HL-60/S4 treated with retinoic acid at 250 ng/mL for 4 days and 3 days (cell line): ENCODE data around the gene ZNF318.
"Not testable (repeated sequence)": the region's sequence is repeated elsewhere in the genome, so short reads cannot be mapped to it uniquely, and the experiment has no call there.

Source experiments
- in situ Hi-C: fragments of 300-500 bp; cut with MboI; formaldehyde crosslinking; loops from 2 replicates; pipeline ENCODE4 v1.7.0; 2022; ENCODE audit warnings: low sequenced_read_pairs

Gene ZNF318

GRCh38 chr6:43386492-43386891 lies 17.0 kb upstream of the ZNF318 start:
- in situ Hi-C loops = no loop called here

DNA sequence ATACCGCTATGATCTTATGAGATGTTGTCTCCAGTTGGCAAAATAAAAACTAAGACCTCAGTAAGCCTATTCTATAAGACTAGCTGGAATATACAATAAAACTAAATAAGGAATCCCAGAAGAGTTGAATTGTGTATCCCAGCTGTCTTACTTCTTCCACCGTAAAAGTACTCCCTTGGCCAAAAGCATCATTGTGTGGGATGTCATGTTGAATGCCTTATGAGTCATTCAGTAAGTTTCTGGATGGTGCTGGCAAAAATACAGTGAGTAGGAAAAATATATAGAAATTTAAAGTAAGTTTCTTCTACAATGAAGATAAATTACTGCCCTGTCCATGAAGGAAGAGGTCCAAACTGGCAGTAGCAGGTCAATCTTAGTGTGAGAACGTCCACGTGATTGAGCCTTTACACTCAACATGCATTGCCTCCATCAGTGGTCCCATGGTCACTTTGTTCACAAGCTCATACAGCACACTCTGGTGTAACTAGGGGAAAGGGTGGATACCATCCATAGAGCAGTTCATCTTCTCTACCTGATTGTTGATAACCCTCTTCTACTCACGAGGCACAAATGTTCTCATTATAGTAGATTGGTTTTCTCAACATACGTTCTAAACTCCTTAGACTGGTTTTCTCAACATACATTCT lies 13.7 kb upstream of the ZNF318 start:
- in situ Hi-C loops = no loop called here

GRCh38 chr6:43380858-43381257 lies 11.4 kb upstream of the ZNF318 start:
- in situ Hi-C loops = not testable (repeated sequence)

- in situ Hi-C loops = no loop called here
These were observed 9.2 kb upstream of the ZNF318 start for GRCh38 chr6:43378631-43379030.

DNA sequence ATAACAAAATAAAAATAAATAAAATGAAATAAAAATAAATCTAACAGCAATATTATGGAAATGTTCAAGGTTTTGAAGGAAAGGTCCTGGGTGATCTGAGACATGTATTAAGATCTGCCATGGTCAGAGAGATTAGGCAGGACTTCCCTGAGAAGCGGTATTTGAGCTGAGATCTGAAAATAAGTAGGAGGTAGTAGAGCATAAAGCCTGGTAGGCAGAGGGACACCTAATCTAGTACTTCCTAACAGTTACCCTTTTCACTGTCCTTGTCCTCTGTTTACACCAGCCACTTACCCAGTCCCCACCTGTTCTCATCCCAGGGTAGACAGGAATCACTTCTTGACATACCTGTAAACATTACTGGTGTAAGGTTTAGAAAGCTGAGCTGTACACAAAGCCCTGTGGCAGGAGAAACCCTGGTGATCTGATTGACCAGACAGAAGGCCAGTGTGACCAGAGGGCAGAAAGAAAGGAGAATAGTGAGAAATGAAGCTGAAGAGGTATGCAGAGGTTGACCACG lies 8.3 kb upstream of the ZNF318 start:
- in situ Hi-C loops = no loop called here

DNA sequence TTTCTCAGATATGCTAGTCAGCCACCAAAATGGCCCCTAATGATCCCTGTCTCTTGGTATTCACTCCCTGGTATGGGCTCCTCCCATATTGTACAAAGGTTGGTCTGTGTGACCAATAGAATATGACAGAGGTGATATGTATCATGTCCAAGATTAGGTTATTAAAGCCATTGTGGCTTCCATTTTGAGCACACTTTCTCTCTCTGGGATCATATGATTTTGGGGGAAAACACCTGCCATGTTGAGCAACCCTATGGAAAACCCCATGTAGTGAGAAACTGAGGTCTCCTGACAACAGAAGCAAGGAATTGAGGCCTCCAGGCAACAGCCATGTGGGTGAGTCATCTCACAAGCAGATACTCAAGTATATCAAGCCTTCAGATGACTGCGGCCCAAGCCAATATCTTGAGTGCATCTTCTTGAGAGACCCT lies 7.1 kb upstream of the ZNF318 start:
- in situ Hi-C loops = no loop called here

DNA sequence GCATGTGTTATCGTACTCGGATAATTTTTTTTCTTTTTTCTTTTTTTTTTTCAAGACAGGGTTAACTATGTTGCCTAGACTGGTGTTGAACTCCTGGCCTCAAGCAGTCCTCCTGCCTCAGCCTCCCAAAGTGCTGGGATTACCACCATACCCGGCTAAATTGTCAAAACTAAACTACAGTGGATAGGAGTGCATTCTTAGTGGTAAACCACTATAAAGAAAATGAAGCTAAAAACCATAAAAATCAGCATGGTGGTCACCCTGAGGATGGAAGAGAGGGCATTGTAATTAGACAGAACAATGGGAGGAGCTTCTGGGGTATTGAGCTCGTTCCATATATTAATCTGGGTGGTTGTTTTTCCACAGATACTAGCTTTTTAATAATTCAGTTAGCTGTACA lies 6.2 kb upstream of the ZNF318 start:
- in situ Hi-C loops = no loop called here

DNA sequence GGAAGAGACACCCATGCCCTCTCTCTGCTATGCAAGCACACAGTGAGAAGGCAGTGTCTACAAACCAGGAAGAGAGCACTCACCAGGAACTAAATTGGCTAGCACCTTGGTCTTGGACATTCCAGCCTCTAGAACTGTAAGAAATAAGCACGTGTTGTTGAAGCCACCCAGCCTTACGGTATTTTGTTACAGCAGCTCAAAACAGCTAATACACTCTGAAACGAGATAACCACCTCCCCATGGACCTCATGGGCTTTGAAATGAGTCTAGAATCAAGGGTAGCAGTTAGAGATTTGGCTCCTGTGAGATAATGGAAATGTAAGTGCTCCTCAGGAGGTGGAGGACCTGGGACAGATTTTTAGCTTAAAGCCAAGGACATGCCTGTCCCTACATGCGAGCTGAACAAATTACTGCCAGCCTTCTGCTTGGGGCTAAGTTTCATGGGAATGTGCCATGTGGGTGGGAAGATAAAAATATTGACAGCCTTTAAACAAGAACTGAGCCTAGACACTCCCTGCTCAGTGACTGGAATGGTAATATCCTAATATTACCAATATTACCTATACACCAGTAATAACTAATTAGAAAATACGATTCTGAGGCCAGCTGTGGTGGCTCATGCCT lies 3.9 kb upstream of the ZNF318 start:
- in situ Hi-C loops = no loop called here

GRCh38 chr6:43370003-43370580 lies 645 bp upstream of the ZNF318 start:
- in situ Hi-C loops = not testable (repeated sequence)

- in situ Hi-C loops = no loop called here
These were observed 937 bp downstream of the ZNF318 start for GRCh38 chr6:43368259-43369160.

DNA sequence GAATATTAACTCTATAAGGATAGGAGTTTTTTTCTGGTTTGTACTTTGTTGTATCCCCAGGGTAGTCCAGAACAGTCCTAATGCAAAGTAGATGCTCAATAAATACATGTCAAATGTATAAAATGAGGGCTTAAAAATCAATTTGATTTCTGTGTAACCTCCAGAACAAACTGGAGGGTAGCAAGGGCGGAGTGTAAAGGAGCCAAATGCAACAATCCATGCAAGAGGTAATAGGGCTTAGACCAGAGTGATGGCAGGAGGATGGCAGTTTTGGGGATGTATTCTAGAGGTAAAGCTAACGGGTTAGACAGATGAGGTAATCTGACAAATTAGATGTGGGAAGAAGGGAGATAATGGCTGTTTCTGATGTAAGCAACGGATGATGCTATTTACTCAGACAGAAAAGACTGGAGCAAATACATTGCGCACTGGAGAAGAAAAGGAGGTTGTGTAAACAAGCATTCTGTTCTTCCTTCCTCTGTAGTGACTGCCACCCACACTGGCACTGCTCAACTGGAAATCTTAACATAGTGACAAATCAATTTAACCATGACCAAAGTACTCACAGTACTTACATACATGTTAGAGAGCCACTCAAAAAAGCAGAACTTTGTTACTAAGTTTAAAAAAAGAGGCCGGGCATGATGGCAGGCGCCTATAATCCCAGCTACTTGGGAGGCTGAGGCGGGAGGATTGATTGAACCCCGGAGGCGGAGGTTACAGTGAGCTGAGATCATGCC lies 2.0 kb downstream of the ZNF318 start:
- in situ Hi-C loops = no loop called here

GRCh38 chr6:43361269-43361668 lies 8.2 kb downstream of the ZNF318 start:
- in situ Hi-C loops = no loop called here

DNA sequence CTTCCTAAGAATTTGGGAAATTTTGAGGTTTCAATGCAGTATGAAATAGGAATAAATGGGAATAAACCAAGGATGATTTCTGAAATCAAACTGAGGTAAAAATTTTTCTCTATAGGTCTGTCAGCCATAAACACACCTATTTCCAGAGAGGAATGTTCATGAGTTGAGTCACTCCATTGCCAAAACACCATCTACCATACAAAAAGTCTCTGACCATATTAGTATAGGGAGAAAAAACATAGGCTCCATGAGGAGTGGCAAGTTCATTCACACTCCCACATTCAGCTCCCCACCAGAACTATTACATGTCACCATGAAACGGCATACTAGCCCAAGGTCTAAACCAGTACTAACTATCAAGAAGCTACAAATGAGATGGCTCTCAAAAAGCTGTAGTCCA lies 9.6 kb downstream of the ZNF318 start:
- in situ Hi-C loops = no loop called here

DNA sequence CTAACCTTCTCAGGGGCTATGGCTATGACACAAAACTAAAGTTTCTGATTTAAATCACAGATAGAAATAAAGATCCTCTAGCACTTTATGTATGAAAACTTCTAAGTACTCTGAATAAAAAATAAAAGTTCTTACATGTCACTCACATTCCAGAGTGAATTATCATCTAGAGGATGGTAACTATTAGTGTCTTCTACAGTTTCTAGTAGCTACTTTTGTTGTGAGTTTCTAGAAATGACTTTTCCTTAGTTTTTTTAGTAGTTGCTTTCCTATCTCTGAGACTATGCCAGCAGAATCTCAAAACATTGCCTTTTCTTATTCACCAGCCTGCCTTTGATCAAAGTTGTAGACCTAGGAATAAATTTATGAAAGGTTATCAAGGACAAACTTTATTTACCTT lies 10.1 kb downstream of the ZNF318 start:
- in situ Hi-C loops = no loop called here

DNA sequence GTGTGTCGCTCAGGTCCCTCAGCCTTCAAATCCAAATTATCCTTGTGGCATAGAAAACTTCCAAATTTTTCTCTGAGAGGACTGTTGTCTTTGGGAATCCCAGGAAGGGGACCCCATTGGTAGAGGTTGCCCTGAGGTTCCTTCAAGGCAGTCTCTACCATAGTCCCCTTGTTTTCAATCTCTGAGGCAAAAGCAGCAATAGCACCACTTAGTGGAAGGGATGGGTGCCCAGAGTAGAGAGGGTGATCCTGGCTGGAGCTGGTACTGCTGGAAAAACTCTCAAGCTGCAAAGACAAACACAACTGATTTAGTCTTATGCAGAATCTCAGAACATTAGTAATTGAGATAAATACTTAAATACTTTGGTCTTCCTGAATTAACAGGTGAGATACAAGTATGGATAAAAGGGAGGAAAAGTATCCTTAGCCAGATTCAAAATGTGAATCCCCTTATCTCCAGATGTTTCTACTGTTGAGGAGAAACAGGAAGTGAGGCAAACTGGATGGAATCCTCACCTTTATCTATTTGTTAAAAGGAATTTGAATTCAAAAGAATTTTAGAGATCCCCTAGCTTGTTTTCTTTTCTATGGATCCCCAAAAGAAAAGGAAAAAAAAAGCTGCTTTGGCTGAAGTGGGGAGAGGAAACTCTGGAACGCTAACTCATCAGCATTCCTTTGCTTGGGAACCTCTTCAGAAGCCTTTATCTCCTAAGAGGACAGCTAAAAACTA lies 13.4 kb downstream of the ZNF318 start:
- in situ Hi-C loops = no loop called here

GRCh38 chr6:43351951-43352350 lies 17.5 kb downstream of the ZNF318 start:
- in situ Hi-C loops = not testable (repeated sequence)

- in situ Hi-C loops = no loop called here
These were observed 22.0 kb downstream of the ZNF318 start for GRCh38 chr6:43347444-43347843.

GRCh38 chr6:43347021-43347420 lies 22.4 kb downstream of the ZNF318 start:
- in situ Hi-C loops = no loop called here

GRCh38 chr6:43346243-43346642 lies 23.2 kb downstream of the ZNF318 start:
- in situ Hi-C loops = not testable (repeated sequence)

DNA sequence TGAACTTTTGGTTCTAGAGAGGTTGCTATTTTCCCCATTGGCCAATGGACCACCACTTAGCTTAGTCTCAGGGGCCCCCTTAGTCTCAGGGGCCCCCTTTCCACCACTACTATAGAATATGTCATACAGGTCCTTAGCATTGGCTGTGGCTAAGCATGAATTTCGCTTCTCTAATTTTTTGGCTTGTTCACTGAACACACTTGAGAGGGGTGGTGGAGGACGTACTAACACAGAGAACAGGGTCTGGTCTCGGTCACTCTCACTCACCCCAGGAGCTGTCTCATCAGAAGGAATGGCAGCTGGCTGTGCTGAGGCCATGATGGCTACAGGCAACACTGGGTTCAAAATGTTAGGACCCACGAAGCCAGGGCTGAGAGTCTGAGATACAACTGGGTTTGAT lies 30.3 kb downstream of the ZNF318 start:
- in situ Hi-C loops = no loop called here
